HG03457 (cell line): ENCODE measurements around the gene TNNT2.

ENCODE experiments used
- ATAC-seq: cut with Tn5 transposase; IDR thresholded peaks from one replicate; pipeline ENCODE4 v1.9.1; 2021; ENCODE audit warnings: moderate number of reproducible peaks; ENCODE audit not compliant: unreplicated experiment

The TNNT2 gene

GRCh38 chr1:201318504-201319340 lies 58.8 kb downstream of the TNNT2 start:
- no peak for ATAC-seq

- ATAC-seq = no peak
These were observed 59.9 kb downstream of the TNNT2 start for GRCh38 chr1:201317551-201317950.

GRCh38 chr1:201316556-201316955 lies 60.9 kb downstream of the TNNT2 start:
- ATAC-seq = no peak

- no peak for ATAC-seq
These were observed 64.4 kb downstream of the TNNT2 start for GRCh38 chr1:201313086-201313485.

- no peak for ATAC-seq
These were observed 65.2 kb downstream of the TNNT2 start for GRCh38 chr1:201312298-201312697.

- no peak for ATAC-seq
These were observed 66.0 kb downstream of the TNNT2 start for GRCh38 chr1:201311356-201312011.

GRCh38 chr1:201310986-201311355 lies 66.5 kb downstream of the TNNT2 start:
- ATAC-seq = no peak

- no peak for ATAC-seq
These were observed 67.1 kb downstream of the TNNT2 start for GRCh38 chr1:201310251-201310985.

- ATAC-seq = no peak
These were observed 68.1 kb downstream of the TNNT2 start for GRCh38 chr1:201309416-201309815.
